Osteoblast (primary cell): ENCODE data around the gene HOXB3. TPM values are rescaled to one million over a fixed set of nuclear protein-coding genes. Genes with fewer than 3 reads are reported as not detected.

Experiments
- DNase-seq: peaks from one replicate; pipeline ENCODE4 v3.0.0; 2011; ENCODE audit warnings: low spot score, mixed read lengths; ENCODE audit not compliant: insufficient read length; ENCODE audit errors: missing footprints
- H2AFZ ChIP-seq: 2 replicates; pipeline ENCODE4 v1.6.0; 2011; ENCODE audit warnings: mild to moderate bottlenecking, low read length
- H3K27ac ChIP-seq: 2 replicates; pipeline ENCODE4 v1.5.1; 2011; ENCODE audit warnings: mild to moderate bottlenecking, low read depth, low read length, moderate library complexity
- H3K27me3 ChIP-seq: 2 replicates; pipeline ENCODE4 v1.6.0; 2012; ENCODE audit warnings: mild to moderate bottlenecking, control low read depth, inconsistent platforms, low read length, moderate library complexity; ENCODE audit not compliant: insufficient read depth
- H3K36me3 ChIP-seq: 2 replicates; pipeline ENCODE4 v1.5.1; 2011; ENCODE audit warnings: mild to moderate bottlenecking, low read length, control low read depth, moderate library complexity; ENCODE audit not compliant: insufficient read depth
- H3K4me1 ChIP-seq: 2 replicates; pipeline ENCODE4 v1.5.1; 2011; ENCODE audit warnings: mild to moderate bottlenecking, low read length, control low read depth, moderate library complexity; ENCODE audit not compliant: insufficient read depth
- H3K4me2 ChIP-seq: 2 replicates; pipeline ENCODE4 v1.6.0; 2011; ENCODE audit warnings: mild to moderate bottlenecking, low read length; ENCODE audit not compliant: insufficient read depth
- H3K4me3 ChIP-seq: fragments of 200-600 bp; sonication (generic); 3 replicates; pipeline ENCODE4 v1.5.1; 2012; ENCODE audit warnings: mild to moderate bottlenecking, low read length, inconsistent platforms; ENCODE audit not compliant: insufficient read depth
- H3K79me2 ChIP-seq: 2 replicates; pipeline ENCODE4 v1.6.0; 2012; ENCODE audit warnings: mild to moderate bottlenecking, low read length, control low read depth, inconsistent platforms; ENCODE audit not compliant: insufficient read depth
- H3K9me3 ChIP-seq: 2 replicates; pipeline ENCODE4 v1.5.1; 2011; ENCODE audit warnings: low read depth, low read length, control low read depth
- H4K20me1 ChIP-seq: 2 replicates; pipeline ENCODE4 v1.6.0; 2012; ENCODE audit warnings: mild to moderate bottlenecking, low read length, control low read depth; ENCODE audit not compliant: insufficient read depth
- total RNA-seq: library from RNA; depleted of rRNA; stranded (reverse); fragments of >200 nt; gene quantifications from 2 replicates; pipeline ENCODE4 v1.2.3, GENCODE V29; 2012
- TF ChIP-seq, protein P1 (sequence below): IDR thresholded peaks from 2 replicates; pipeline ENCODE4 v1.5.1; 2011; ENCODE audit warnings: mild to moderate bottlenecking, low read depth, low read length, moderate library complexity; ENCODE audit errors: extremely low read depth

HOXB3 gene
- total RNA-seq, 1 donor = 1.8 TPM

DNA sequence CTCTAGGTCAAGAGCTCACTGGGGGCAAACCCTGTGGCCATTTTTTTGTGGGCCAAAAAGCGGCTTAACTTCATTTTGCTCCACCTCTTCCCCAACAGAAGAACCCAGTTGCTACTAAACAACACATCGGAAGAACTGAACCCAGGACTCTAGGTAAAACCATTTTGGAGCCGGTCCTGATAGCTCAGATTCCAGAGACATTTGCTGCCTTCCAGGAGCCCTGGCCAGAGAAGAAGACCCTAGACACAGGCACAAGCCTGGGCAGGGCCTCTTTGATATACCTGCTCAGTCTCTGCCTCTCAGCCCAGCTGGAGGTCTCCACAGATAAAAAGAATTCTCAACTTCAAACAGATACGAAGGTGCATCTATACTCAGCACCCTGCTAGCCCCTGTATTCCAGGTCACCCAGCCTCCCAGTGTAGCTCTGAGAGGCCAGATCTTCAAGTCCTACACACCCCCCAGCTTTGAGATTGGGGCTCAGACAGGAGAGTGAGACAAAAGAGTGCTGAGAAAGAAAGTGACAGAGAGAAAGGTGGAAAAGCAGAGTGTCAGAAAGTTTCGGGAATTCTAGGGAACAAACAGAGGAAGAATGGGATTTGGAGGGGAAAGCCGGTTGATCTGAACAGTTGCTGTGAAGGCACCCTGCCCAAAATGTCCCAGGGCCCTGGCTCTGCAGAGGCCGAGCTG lies 42.7 kb upstream of the HOXB3 start:
- Histone ChIP-seq H3K36me3 (no peaks in the 10 kb centered on the region), H4K20me1 (peaks cover 2% of the 10 kb centered on the region), H3K4me2 (no peak overlapping the region), H3K27me3 (peaks cover 100% of the 10 kb centered on the region), H3K4me3 (no peak overlapping the region), H3K79me2 (no peaks in the 10 kb centered on the region), H2AFZ (no peak overlapping the region), H3K9me3 (no peaks in the 10 kb centered on the region), H3K27ac (no peak overlapping the region), H3K4me1 (no peaks in the 10 kb centered on the region)
- TF ChIP-seq, protein P1, sequence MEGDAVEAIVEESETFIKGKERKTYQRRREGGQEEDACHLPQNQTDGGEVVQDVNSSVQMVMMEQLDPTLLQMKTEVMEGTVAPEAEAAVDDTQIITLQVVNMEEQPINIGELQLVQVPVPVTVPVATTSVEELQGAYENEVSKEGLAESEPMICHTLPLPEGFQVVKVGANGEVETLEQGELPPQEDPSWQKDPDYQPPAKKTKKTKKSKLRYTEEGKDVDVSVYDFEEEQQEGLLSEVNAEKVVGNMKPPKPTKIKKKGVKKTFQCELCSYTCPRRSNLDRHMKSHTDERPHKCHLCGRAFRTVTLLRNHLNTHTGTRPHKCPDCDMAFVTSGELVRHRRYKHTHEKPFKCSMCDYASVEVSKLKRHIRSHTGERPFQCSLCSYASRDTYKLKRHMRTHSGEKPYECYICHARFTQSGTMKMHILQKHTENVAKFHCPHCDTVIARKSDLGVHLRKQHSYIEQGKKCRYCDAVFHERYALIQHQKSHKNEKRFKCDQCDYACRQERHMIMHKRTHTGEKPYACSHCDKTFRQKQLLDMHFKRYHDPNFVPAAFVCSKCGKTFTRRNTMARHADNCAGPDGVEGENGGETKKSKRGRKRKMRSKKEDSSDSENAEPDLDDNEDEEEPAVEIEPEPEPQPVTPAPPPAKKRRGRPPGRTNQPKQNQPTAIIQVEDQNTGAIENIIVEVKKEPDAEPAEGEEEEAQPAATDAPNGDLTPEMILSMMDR = no peak
- peak; percentile 66 for DNase-seq

DNA sequence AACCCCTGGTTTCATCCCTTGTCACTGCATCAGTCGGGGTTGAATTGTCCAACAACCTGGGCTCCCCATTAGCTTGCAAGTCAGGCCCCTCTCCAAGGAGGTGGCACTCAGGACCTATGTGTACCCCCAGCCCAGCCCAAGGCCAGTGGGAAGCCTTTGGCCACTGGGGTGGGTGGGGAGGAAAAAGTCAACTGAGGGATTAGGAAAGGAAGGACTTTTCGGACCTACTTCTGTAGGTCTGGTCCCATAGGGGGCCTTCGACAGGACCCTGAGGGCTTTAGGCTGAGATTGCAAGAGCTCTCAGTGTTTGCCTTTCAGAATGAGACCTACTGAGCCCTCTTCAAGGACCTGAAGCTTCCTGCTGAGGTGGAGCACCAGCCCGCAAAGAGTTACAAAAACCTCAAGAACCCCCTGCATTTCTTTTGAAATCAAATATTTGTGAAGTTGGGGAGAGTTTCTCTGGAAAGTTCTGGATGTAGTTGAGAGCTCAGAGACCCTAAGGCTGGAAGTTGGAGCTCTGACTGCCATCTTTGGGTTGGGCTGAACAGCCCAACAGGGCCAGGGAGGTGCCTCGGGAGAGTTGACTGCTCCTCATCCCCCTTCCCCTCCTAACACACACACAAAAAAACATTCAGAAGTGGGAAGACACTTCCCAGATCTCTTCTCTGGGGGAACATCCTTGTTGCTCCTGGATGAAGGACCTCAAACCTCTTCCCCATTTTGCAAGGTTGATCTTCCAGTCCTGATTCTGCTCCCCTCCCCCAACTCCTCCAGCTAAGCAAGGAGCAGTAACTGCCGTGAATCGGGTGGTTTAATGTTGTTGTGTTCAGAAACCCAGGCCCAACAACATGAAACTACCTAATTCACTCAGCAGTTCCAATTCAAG lies 41.9 kb upstream of the HOXB3 start:
- H3K79me2 ChIP-seq = no peaks in the 10 kb centered on the region
- no peaks in the 10 kb centered on the region for H3K36me3 ChIP-seq
- H3K9me3 ChIP-seq = no peaks in the 10 kb centered on the region
- H3K27ac ChIP-seq = no peak overlapping the region
- peaks cover 2% of the 10 kb centered on the region for H4K20me1 ChIP-seq
- TF ChIP-seq, protein P1 = no peak
- H3K4me1 ChIP-seq = no peaks in the 10 kb centered on the region
- DNase-seq = peak; percentile 76
- H3K4me2 ChIP-seq = no peak overlapping the region
- no peak overlapping the region for H3K4me3 ChIP-seq
- H3K27me3 ChIP-seq = peaks cover 100% of the 10 kb centered on the region
- no peak overlapping the region for H2AFZ ChIP-seq

GRCh38 chr17:48630925-48631692 lies 41.1 kb upstream of the HOXB3 start:
- Histone ChIP-seq H3K9me3 (no peaks in the 10 kb centered on the region), H3K4me3 (no peak overlapping the region), H4K20me1 (peaks cover 2% of the 10 kb centered on the region), H3K27ac (no peak overlapping the region), H2AFZ (no peak overlapping the region), H3K36me3 (no peaks in the 10 kb centered on the region), H3K27me3 (peaks cover 98% of the 10 kb centered on the region), H3K4me2 (no peak overlapping the region), H3K4me1 (no peaks in the 10 kb centered on the region), H3K79me2 (no peaks in the 10 kb centered on the region)
- DNase-seq = peak; percentile 76
- TF ChIP-seq, protein P1 = no peak
